Suprapubic skin (tissue), 4 donors: ENCODE data around the gene UTP14C. TPM values are rescaled to one million over a fixed set of nuclear protein-coding genes. Genes with fewer than 3 reads are reported as not detected.

ENCODE experiments used
- DNase-seq, 2 donors: peaks; one replicate each; pipeline ENCODE4 v3.0.0-alpha.2; 2019; ENCODE audit warnings: low spot score in 2 of 2
- H3K27ac ChIP-seq: fragments of 200-600 bp; sonication (generic); one replicate; pipeline ENCODE4 v1.5.1; 2019
- H3K27me3 ChIP-seq: fragments of 200-600 bp; sonication (generic); one replicate; pipeline ENCODE4 v1.5.1; 2019
- H3K36me3 ChIP-seq: fragments of 200-600 bp; sonication (generic); one replicate; pipeline ENCODE4 v1.5.1; 2019
- H3K4me1 ChIP-seq: fragments of 200-600 bp; sonication (generic); one replicate; pipeline ENCODE4 v1.5.1; 2019
- H3K4me3 ChIP-seq: fragments of 200-600 bp; sonication (generic); one replicate; pipeline ENCODE4 v1.5.1; 2019; ENCODE audit warnings: mild to moderate bottlenecking
- H3K9me3 ChIP-seq: fragments of 200-600 bp; sonication (generic); one replicate; pipeline ENCODE4 v1.5.1; 2019
- EP300 ChIP-seq: sonication (generic); formaldehyde crosslinking; IDR thresholded peaks from one replicate; pipeline ENCODE4 v1.6.1; 2017; ENCODE audit warnings: antibody characterized with exemption
- POLR2A ChIP-seq, 2 donors: fragments of 450-650 bp; IDR thresholded peaks; one replicate each; pipeline ENCODE4 v1.6.1; 2017; ENCODE audit warnings: antibody characterized with exemption in 2 of 2, mild to moderate bottlenecking in 2 of 2, moderate library complexity in 2 of 2
- POLR2AphosphoS5 ChIP-seq, 3 donors: sonication (generic); formaldehyde crosslinking; IDR thresholded peaks; one replicate each; pipeline ENCODE4 v1.6.1; 2017; ENCODE audit warnings: antibody characterized with exemption in 3 of 3
- WGBS: methylation state at CpG from one replicate; pipeline ENCODE4 v1.1.5; 2018; 5-methylcytosine and 5-hydroxymethylcytosine counted together
- total RNA-seq, 4 donors: library from RNA; depleted of rRNA; stranded (reverse); fragments of >200 nt; gene quantifications; one replicate each; pipeline ENCODE4 v1.1.0, GENCODE V29; 2016
- TF ChIP-seq, protein P1 (sequence below), 2 donors: fragments of 200-600 bp in 1 of 2; fragments of 450-650 bp in 1 of 2; sonication (generic) in 1 of 2; IDR thresholded peaks; one replicate each; pipeline ENCODE4 v1.5.1; 2016 to 2019; ENCODE audit warnings: antibody characterized with exemption in 2 of 2, mild to moderate bottlenecking in 1 of 2, moderate library complexity in 1 of 2

Gene UTP14C
- total RNA-seq, 4 donors from 2014 or later: 8.7 to 13.6 (median 10.3) TPM

DNA sequence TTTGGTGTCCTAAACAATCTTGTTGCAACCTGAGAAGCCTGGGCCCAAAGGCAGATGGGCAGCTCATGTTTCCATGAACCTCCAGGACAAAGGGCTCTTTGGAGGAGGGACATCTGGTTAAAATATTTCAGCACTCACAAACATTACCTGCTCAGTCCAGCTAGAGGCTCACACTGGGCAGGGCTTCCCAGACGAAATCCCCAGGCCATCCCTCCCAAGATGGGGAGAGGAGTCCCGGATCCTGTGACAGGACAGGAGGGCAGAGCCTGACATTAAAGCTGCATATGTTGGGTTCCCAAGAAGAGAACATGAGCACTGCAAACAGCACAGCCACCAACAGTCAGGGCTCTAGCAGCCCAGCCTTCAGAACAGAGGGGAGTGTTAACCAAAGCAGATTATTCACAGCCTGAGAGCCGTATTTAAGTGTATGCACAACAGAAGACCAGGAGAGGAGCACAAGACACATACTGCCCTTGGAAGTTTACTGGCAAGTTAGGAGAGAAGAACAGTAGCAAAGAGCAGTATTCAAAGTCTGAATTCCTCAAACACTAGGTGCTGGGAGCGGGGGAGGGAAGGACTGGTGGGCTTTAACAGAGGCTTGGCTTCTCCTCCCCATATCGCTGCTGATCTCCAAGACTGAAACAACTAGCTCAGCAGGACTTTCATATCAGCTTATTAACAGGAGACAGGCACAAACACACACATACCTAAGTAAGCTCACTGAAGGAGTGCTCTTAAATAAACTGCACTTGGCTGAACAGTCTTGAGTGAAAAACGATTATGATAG, 25.6 kb upstream of the UTP14C start:
- H3K4me3 ChIP-seq: no peak overlapping the region
- H3K9me3 ChIP-seq: no peaks in the 10 kb centered on the region
- DNase-seq: no peak
- H3K27ac ChIP-seq: no peak overlapping the region
- 48% methylated on average over 6 of the region's 6 CpGs for WGBS
- H3K4me1 ChIP-seq: peaks cover 23% of the 10 kb centered on the region
- no peaks in the 10 kb centered on the region for H3K27me3 ChIP-seq
- no peak for TF ChIP-seq EP300
- TF ChIP-seq, protein P1, sequence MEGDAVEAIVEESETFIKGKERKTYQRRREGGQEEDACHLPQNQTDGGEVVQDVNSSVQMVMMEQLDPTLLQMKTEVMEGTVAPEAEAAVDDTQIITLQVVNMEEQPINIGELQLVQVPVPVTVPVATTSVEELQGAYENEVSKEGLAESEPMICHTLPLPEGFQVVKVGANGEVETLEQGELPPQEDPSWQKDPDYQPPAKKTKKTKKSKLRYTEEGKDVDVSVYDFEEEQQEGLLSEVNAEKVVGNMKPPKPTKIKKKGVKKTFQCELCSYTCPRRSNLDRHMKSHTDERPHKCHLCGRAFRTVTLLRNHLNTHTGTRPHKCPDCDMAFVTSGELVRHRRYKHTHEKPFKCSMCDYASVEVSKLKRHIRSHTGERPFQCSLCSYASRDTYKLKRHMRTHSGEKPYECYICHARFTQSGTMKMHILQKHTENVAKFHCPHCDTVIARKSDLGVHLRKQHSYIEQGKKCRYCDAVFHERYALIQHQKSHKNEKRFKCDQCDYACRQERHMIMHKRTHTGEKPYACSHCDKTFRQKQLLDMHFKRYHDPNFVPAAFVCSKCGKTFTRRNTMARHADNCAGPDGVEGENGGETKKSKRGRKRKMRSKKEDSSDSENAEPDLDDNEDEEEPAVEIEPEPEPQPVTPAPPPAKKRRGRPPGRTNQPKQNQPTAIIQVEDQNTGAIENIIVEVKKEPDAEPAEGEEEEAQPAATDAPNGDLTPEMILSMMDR (IDR thresholded peaks at IDR 0.05): no peak
- no peak for TF ChIP-seq POLR2A (IDR thresholded peaks at IDR 0.05)
- no peak for TF ChIP-seq POLR2AphosphoS5 (IDR thresholded peaks at IDR 0.05)
- H3K36me3 ChIP-seq: no peaks in the 10 kb centered on the region

- no peaks in the 10 kb centered on the region for H3K36me3 ChIP-seq
- H3K27ac ChIP-seq: no peak overlapping the region
- DNase-seq: no peak
- WGBS: 50% methylated on average over 13 of the region's 13 CpGs
- H3K27me3 ChIP-seq: no peaks in the 10 kb centered on the region
- H3K9me3 ChIP-seq: no peaks in the 10 kb centered on the region
- no peak for TF ChIP-seq EP300
- TF ChIP-seq POLR2A (IDR thresholded peaks at IDR 0.05): no peak
- TF ChIP-seq POLR2AphosphoS5 (IDR thresholded peaks at IDR 0.05): no peak
- TF ChIP-seq, protein P1 (IDR thresholded peaks at IDR 0.05): no peak
- peaks cover 23% of the 10 kb centered on the region for H3K4me1 ChIP-seq
- H3K4me3 ChIP-seq: no peak overlapping the region
Measured at GRCh38 chr13:51999510-51999911, 25.0 kb upstream of the UTP14C start.

- Histone ChIP-seq H3K4me3 (no peak overlapping the region), H3K4me1 (peaks cover 23% of the 10 kb centered on the region), H3K27ac (no peak overlapping the region), H3K36me3 (no peaks in the 10 kb centered on the region), H3K9me3 (no peaks in the 10 kb centered on the region), H3K27me3 (no peaks in the 10 kb centered on the region)
- DNase-seq: no peak
- WGBS: 62% methylated on average over 1 of the region's 1 CpG
- TF ChIP-seq, protein P1 (IDR thresholded peaks at IDR 0.05): no peak
- TF ChIP-seq EP300: no peak
- TF ChIP-seq POLR2AphosphoS5 (IDR thresholded peaks at IDR 0.05): no peak
- no peak for TF ChIP-seq POLR2A (IDR thresholded peaks at IDR 0.05)
Measured at GRCh38 chr13:51999921-52000320, 24.6 kb upstream of the UTP14C start.

DNA sequence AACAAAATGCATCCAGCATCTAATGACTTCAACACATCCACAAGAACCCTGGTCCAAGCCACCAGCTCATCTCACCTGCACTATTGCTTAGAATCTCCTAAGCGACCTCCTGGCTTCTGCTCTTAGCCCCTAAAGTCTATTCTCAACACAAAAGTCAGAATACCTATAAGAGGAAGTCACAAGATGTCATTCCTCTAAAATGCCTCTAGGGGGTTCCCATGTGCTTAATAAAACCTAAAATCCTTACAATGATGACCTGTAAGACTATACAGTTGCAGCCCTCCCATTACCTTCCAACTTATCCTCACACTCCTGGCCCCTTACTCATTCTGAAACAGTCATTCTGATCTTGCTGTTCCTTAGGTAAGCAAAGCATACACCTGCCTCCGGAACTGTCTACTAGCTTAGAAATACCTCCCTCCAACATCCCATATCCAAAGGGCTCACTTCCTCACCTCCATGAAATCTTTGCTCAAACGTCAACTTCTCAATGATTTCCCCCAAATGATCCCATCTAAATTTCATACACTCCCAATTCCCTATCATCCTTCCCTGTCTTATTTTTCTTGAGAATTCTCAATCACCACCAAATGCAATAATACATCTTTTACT, 23.3 kb upstream of the UTP14C start:
- no peaks in the 10 kb centered on the region for H3K27me3 ChIP-seq
- TF ChIP-seq POLR2A (IDR thresholded peaks at IDR 0.05): no peak
- TF ChIP-seq, protein P1 (IDR thresholded peaks at IDR 0.05): peak; percentile 30 to 54
- no peak overlapping the region for H3K27ac ChIP-seq
- H3K36me3 ChIP-seq: no peaks in the 10 kb centered on the region
- DNase-seq: no peak
- H3K4me3 ChIP-seq: no peak overlapping the region
- 58% methylated on average over 3 of the region's 3 CpGs for WGBS
- H3K9me3 ChIP-seq: no peaks in the 10 kb centered on the region
- H3K4me1 ChIP-seq: peaks cover 11% of the 10 kb centered on the region

DNA sequence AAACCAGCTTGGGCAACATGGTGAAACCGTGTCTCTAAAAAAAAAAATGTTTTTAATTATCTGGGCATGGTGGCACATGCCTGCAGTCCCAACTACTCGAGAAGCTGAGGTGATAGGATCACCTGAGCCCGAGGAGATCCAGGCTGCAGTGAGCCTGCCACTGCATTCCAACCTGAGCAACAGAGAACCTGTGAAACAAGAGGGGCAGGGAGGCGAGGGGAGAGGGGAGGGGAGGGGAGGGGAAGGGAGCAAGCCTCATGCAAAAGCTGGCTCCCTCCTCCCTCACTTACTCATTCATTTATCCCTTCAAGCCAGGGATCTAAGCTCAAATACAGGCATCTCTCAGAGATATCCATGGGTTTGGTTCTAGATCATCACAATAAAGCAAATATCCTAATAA, 22.1 kb upstream of the UTP14C start:
- no peak for TF ChIP-seq POLR2A (IDR thresholded peaks at IDR 0.05)
- no peak for TF ChIP-seq EP300
- TF ChIP-seq, protein P1 (IDR thresholded peaks at IDR 0.05): no peak
- TF ChIP-seq POLR2AphosphoS5 (IDR thresholded peaks at IDR 0.05): no peak
- no peaks in the 10 kb centered on the region for H3K36me3 ChIP-seq
- H3K27me3 ChIP-seq: no peaks in the 10 kb centered on the region
- no peak overlapping the region for H3K4me3 ChIP-seq
- no peak overlapping the region for H3K27ac ChIP-seq
- no peak for DNase-seq
- peaks cover 9% of the 10 kb centered on the region for H3K4me1 ChIP-seq
- 56% methylated on average over 4 of the region's 4 CpGs for WGBS
- no peaks in the 10 kb centered on the region for H3K9me3 ChIP-seq
